ENCODE measurements around the gene PSMA6. TPM values are rescaled to one million over a fixed set of nuclear protein-coding genes. Genes with fewer than 3 reads are reported as not detected.
"Not testable (repeated sequence)": the region's sequence is repeated elsewhere in the genome, so short reads cannot be mapped to it uniquely, and the experiment has no call there.

The PSMA6 gene
- total RNA-seq, 2 donors from 2014 or later: 159 to 191 TPM

GRCh38 chr14:35274805-35275204 is 17.4 kb upstream of the PSMA6 start:
- DNase-seq (ENCODE audit: low spot score): no peak
- intact Hi-C loops (cut with DNase I): no loop called here

DNA sequence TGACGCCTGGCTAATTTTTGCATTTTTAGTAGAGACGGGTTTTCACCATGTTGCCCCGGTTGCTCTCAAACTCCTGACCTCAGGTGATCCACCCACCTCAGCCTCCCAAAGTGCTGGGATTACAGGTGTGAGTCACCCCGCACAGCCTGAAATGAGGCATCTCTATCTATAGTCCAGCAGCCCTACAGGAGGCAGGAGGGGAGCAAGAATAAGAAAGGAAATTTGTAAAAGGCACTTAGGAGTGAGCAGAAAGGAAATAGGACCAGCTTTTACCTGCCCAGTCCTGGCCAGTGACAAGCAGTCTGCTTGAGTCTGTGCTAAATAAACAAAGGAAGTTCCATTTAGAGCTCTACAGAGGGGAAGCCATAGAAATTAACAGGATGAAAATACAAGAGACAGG is 15.0 kb upstream of the PSMA6 start:
- DNase-seq (ENCODE audit: low spot score): no peak

DNA sequence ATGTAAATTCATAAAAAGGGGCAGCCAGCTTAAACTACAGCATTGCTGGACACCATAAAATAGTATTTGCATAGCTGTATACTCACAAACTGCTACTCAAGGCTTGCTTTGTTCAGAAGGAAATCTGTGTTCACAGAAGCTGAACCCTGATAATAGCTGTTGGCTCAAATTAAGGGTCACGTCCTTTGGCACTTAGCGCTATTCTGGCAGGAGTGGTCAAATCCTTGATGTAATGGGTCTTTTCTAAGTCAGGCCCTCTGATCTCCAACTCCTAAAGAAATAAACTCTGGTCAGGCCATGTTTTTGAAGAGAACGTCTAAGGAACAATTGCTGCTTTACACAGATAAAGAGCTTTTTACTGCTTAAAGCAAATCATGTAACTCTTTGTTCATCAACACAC is 12.8 kb upstream of the PSMA6 start:
- intact Hi-C loops (cut with DNase I): no loop called here

More for the DNA sequence above, 15.0 kb upstream of the PSMA6 start:
- intact Hi-C loops (cut with DNase I): no loop called here

DNA sequence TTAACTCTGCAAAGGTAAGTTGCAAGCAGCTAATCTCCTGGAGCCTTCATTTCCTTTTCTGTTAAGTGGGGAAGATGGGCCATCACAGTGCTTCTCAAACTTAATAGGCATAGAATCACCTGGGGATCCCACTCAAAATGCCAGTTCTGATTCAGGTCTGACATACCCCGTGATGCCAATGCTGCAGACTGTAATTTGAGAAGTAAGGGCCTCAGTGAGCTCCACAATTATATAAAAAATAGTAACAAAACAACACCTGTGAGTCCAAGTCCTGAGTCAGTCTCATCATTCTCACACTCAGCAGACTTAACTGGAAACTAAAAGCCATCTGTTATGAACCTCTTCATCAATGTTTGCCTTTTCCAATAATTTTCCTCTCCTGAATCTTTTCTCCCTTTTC is 10.8 kb upstream of the PSMA6 start:
- DNase-seq (ENCODE audit: low spot score): no peak
- intact Hi-C loops (cut with DNase I): loop anchor here in 1 of 2 donors (10.0 kb wide), 1 partner anchor 1797 kb away; no protein-coding TSS in a partner anchor

More for the DNA sequence above, 12.8 kb upstream of the PSMA6 start:
- no peak for DNase-seq (ENCODE audit: low spot score)

- DNase-seq (ENCODE audit: low spot score): no peak
- intact Hi-C loops (cut with DNase I): loop anchor here in 1 of 2 donors (10.0 kb wide), 1 partner anchor 1800 kb away; no protein-coding TSS in a partner anchor
Observed at GRCh38 chr14:35284506-35284905, 7.7 kb upstream of the PSMA6 start.

DNA sequence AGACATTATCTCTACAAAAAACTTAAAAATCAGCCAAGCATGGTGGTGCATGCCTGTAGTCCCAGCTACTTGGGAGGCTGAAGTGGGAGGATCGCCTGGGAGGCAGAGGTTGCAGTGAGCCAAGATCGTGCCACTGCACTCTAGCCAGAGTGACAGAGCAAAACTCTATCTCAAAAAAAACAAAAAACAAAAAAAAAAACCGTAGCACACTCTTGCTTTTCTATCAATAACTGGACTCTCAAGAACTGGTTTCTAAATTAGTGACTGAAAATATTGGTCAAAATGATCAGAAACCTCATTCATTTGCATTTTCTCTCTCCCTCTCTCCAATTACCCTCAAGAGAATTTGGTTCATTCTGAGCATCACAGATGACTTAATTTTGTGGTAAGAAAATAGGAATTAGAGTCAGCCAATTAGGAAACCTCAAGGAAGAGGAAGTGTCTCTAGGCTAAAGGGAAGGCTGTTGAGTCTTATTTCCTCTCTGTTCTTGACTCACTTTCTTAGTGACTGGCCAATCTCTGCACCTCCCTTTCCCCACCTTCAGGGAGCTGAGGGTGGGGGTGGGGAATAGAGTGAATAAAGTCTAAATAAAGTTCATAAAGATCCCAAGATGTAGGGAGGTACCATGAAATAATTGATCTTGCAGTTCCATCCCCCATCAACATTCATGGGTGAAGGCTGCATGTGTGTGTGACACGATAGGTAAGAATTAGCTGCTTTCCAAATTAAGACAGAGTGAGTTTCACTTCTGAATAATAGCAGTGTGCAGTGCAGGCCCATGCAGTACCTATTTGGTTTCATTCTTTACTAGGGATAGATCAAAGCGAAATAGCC is 6.8 kb upstream of the PSMA6 start:
- intact Hi-C loops (cut with DNase I): loop anchor here in 1 of 2 donors (10.0 kb wide), 1 partner anchor 1801 kb away; no protein-coding TSS in a partner anchor
- no peak for DNase-seq (ENCODE audit: low spot score)

DNA sequence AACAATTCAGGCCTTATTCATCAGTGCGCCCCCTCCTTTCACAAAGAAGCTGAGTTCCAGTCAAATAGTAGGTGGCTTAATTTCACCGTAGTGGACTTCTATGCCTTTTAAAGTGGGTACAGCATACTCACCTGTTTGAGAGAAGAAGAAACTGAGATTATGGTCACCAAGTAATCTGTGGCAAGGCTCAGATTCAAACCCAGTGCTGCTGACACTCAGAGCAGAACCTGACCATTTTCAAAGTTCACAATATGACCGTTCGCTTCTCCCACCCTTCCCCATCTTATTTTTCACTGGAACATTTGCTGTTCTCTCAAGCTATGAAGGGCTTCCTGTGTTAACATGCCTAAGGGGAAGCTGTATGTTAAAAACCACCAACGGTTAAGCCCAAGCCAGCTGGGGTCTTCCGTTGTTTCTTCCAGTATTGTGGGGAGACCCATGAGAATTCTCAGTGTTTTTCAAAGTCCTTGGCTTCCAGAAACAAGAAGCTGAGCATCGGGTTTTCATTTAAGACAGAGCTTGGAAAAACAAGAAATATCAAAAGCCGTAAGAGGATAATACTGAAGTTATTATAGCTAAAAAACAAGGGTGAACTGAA is 6.1 kb upstream of the PSMA6 start:
- intact Hi-C loops (cut with DNase I): loop anchor here in 1 of 2 donors (10.0 kb wide), 1 partner anchor 1801 kb away; no protein-coding TSS in a partner anchor
- no peak for DNase-seq (ENCODE audit: low spot score)

- DNase-seq (ENCODE audit: low spot score): no peak
- intact Hi-C loops (cut with DNase I): loop anchor here in 1 of 2 donors (10.0 kb wide), 1 partner anchor 1802 kb away; no protein-coding TSS in a partner anchor
Observed at GRCh38 chr14:35286707-35287106, 5.5 kb upstream of the PSMA6 start.

DNA sequence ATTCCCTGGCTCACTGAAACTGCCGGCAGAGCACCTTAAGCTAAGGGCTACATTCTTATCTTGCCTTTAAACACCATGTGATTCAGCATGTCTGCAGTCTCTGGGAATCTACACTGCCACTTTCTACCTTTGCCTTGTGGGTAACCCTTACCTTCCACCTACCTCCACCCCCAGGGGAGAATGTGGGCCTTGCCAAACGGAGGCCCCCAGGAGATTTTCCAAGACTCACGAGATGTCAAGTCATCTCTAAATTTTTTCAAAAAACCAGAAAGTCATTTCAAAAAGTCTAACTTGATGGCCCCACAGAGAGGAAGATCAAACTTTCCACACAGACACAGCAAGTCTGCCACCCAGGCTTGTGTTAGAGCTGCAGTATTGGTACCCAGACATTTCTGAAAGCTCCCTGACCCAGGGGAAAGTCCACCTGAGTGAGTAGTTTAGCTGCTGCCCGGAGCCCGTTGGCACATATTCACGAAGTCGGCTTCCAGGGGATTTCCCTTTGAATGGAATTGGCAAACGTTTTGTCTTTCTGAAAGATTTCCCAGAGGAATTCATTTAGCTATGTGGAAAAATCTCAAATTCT is 4.7 kb upstream of the PSMA6 start:
- no peak for DNase-seq (ENCODE audit: low spot score)
- intact Hi-C loops (cut with DNase I): loop anchor here in 1 of 2 donors (10.0 kb wide), 1 partner anchor 1803 kb away; no protein-coding TSS in a partner anchor

GRCh38 chr14:35289623-35290022 is 2.6 kb upstream of the PSMA6 start:
- no peak for DNase-seq (ENCODE audit: low spot score)
- intact Hi-C loops (cut with DNase I): loop anchor here (5.0 to 10.0 kb wide), 2 partner anchors 113 to 1805 kb away; partner anchors contain the start of gene NFKBIA (in 2 of the 2)

- DNase-seq (ENCODE audit: low spot score): no peak
- intact Hi-C loops (cut with DNase I): loop anchor here (5.0 kb wide), 1 partner anchor 109 kb away; the partner anchor contains the start of gene NFKBIA (in 2 of the 2)
Observed at GRCh38 chr14:35292770-35293561, 784 bp downstream of the PSMA6 start.

DNA sequence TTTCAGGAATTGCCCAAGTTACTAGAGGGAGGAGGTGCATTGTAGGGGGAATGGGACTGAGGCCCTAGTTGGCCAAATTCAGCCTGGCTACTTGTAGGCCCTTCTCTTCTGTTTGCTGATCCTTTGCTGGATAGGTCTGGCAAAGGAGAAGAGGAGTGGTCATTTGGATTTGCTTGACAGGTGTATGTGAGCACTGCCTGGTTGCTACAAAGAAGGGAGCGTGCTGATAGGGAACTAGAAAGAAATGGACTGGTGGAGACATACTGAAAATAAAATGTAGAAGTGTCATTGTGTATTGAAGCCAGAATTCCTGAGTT is 3.6 kb downstream of the PSMA6 start:
- no peak for DNase-seq (ENCODE audit: low spot score)
- intact Hi-C loops (cut with DNase I): no loop called here

- DNase-seq (ENCODE audit: low spot score): no peak
- intact Hi-C loops (cut with DNase I): no loop called here
Observed at GRCh38 chr14:35296545-35296944, 4.4 kb downstream of the PSMA6 start.

- no peak for DNase-seq (ENCODE audit: low spot score)
- intact Hi-C loops (cut with DNase I): no loop called here
Observed at GRCh38 chr14:35297706-35298105, 5.5 kb downstream of the PSMA6 start.

DNA sequence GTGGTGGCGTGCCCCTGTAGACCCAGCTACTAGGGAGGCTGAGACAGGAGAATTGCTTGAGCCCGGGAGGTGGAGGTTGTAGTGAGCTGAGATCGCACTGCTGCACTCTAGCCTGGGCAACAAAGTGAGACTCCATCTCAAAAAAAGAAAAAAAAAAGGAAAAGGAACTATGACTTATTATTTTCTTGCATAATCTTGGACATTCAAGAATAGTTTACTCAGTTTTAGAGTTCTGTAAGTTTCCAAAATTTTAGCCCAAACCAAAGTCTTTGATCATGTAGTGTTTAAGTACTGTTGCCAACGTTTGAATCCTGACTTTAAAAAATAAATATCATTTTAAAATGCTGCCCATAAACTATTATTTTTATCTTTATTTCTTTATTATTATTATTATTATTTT is 6.2 kb downstream of the PSMA6 start:
- no peak for DNase-seq (ENCODE audit: low spot score)
- intact Hi-C loops (cut with DNase I): no loop called here

DNA sequence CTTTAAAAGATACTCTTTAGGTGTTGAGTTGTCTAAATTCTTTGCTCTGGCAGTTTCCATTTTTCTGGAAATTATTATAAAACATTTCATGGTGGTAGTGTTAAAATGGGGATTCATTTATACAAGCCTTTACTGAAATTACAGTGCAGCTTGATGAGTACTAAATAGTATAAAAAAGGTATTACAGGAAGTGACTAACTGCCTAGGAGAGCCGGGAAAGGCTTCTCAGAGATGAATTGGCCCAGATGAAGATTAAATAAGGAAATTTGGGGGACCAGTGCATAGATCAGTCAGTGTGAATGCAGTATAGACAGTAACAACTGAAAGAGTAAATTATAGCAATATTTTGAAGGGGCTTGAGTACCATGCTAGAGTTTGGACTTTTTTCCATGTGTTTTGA is 7.5 kb downstream of the PSMA6 start:
- intact Hi-C loops (cut with DNase I): no loop called here

GRCh38 chr14:35300228-35300627 is 8.0 kb downstream of the PSMA6 start:
- DNase-seq (ENCODE audit: low spot score): no peak
- intact Hi-C loops (cut with DNase I): no loop called here

More for the DNA sequence above, 7.5 kb downstream of the PSMA6 start:
- DNase-seq (ENCODE audit: low spot score): no peak

DNA sequence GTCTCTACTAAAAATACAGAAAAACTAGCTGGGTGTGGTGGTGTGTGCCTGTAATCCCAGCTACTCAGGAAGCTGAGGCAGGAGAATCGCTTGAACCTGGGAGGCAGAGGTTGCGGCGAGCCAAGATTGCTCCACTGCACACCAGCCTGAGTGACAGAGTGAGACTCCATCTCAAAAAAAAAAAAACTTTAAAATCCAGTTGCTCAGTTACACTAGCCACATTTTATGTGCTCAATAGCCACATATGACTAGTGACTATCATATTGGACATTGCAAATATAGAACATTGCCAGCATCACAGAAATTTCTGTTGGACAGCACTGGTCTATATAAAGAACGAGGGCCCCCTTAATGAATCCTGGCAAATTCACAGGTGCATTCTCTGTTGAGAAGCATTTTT is 9.2 kb downstream of the PSMA6 start:
- intact Hi-C loops (cut with DNase I); DNase-seq (ENCODE audit: low spot score): not testable (repeated sequence)

All from posterior vena cava (tissue), 2 donors.